NOMO-1 (cell line): ENCODE results near the gene ESPN.

ENCODE experiments used
- DNase-seq, 2 experiments: peaks; one replicate each; lab custom pipeline; 2025; ENCODE audit not compliant: unreplicated experiment in 2 of 2; lab: John Stamatoyannopoulos, UW

Gene ESPN

DNA sequence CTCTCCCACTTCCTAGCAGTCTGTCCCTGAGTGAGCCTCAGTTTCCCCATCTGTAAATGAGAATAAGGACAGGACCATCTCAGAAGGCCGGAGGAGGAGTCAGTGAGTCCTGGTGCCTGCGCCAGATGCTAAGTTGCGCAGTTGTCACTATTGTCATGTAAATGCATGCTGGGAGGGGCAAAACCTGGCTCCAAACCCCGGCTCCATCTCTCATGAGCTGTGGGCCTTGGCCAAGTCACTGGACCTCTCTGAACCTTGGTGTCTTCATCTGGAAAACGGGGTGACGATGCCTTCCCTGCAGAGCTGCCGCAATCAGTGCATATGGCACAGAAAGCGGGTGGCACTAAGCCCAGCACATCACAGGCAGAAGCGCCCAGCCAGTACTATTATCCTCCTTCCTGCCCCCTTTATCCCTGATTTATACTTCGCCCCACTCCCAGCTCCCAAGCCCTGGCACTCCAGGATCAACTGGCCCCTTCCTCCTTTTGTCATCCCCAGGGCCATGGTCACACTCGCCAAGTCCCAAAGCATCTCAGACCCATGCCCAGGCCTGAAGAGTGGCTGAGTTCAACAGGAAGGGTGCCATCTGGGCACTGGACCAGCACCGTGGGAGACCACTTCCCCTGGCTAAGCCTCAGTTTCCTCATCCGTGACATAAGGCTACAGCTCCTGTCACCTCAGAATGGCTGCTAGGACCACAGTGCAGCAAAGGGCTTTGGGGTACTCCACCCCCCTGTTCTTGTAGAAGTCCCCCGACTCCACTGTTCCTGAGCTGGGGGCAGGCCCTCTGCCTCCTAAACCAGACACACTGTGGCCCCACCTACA is 71.2 kb downstream of the ESPN start:
- no peak for DNase-seq

DNA sequence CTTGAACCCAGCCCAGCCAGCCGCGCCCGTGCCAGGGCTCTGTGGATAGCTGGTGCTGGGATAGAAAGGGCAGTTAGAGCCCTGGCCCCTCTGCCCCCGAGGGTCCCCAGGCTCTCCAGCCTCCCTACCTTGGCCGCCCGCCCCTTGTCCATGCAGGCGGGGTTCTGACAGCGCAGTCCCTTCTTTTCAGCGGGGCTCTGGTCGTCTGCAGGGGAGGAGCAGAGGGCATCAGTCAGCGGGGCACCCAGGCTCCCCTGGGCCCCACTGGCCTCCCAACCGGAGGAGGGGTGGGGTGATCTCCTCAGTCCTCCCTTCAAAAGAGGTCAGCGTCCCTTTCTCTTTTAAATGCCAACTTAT is 71.8 kb downstream of the ESPN start:
- DNase-seq = no peak

GRCh38 chr1:6496890-6497214 is 72.3 kb downstream of the ESPN start:
- DNase-seq = no peak

DNA sequence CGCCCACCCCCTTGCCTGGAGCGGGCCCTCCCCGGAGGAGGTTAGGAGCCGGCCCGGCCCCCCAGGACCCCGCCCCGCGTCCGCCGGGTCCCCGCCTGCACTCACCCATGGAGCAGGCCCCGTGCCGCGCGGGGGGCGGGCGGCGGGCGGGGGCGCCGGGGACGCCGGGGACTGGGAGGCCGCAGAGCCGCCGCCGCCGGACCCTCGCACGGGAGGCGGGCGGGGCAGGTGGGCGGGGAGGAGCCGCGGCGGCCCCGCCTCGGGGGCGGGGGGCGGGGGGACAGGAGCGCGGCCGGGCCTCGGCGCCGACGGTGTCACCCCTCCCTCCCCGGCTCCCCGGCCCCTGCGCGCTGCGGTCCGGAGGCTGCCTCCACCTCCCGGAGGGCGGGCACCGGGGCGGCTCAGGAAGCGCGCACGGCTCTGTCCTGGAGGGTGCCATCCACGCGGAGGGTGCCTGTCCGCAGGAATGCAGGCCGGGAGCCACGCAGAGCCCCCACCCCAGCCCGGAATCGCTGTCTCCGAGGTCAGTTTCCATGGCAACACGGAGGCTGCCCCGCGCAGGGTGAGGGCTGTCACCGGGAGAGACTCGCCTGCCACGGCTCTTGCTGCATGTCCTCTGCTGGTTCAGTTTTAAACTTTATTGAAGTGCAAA is 72.8 kb downstream of the ESPN start:
- DNase-seq = no peak

- DNase-seq = no peak
Observed at GRCh38 chr1:6497867-6498575, 73.4 kb downstream of the ESPN start.

DNA sequence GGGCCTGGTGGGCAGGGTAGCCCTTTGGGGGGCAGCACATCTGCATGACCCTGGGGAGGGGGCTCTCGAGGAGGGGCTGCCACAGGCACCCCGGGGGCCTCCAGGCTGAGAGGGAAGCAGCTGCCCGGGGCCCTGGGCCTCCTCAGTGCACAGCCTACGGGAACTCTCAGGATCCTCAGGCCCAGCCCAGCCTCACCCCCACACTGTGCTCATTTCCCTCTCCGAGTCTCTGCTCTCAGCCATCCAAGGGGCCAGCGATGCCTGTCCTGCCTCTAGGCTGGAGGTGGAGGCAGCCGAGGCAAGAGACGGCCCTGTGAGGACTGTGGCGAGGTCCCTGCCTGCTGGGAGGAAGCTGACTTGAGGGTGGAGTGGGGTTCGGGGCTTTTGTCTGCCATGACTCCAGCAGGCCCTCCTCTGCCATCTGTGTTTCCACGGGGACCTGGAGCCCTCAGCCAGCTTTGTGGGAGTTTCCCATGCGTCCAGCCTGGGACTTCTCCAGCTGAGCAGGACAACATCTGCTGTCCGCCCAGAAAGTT is 74.1 kb downstream of the ESPN start:
- DNase-seq = no peak

DNA sequence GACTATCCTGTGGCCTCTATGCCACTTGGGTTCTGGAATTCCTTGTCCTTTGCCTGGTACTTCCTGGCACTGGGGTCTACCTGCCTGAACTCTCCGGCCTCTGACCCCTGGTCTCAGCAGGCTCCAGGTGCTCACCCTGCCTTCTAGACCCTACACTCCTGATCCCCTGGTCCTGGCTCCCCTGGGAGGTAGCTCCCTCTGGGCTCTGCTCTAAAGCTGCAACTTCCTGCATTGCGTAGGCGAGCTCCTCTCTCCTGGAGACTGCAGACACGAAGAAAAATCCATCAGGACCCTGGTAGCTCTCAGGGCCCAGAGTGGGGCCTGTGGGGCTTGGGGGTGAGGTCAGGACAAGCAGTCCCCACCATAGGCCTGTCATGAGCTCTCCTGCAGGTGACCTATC is 74.7 kb downstream of the ESPN start:
- no peak for DNase-seq

GRCh38 chr1:6500544-6501278 is 76.1 kb downstream of the ESPN start:
- DNase-seq = no peak

DNA sequence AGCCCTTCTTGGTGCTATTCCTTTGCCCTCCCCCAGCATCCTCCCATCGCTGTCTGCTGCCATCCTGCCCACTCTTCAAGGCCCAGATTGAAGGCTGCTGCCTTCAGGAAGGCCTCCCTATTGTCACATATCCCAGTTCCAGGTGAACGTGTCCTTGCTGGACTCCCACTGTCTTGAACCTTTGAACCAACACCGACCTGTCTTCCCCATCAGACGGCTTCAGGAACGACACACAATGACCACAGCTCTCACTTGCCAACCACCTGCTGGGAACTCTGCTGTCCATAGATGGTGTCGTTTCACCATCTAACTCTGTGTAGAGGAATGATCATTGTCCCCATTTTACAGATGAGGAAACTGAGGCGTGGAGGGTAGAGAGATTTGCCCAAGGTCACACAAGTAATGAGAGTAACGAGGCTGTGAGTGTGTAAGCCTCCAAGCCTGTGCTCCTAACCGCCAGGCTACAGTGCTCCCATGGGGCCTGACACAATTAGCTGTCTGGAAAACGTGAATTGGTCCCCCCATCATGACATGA is 76.8 kb downstream of the ESPN start:
- no peak for DNase-seq

DNA sequence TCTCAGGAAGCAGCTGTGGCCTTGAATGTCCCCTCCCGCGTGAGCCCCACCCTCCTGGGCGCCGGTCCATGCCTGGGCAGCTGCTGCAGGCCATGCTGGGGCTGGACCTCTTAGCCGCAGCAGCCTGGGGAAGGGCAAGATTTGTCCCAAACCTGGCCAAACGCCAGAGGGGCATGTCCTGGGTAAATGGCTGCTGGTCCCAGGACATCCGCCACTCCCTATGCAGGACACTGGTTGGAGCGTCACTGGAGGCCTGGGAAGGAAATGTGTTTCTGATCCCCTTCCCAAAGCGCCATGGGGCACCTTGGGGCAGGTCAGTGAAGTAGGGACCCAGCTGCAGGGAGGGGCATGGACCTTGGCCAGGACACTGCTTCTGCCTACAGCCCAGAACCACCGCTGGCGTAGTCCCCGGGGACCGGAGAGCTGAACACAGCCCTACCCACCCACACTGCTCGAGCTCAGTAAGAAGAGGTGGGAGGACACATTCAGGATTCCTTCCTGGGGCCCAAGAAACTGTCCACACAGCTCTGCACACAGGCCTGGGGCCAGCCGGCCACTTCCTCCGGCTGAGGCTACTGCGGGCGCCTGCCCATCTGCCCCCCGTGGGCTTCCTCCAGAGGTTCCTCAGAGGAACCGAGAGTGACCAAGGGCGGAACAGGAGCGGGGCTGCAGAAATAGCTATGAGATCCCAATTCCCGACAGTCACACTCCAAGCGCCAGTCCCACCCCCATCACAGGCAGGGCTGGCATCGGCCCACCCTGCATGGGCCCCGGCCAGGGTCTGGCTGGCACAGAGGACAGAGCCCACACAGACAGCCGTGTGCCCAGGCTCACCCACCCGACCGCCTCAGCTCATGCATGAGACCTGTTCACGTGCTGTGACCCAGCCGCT is 77.7 kb downstream of the ESPN start:
- DNase-seq = no peak

GRCh38 chr1:6503884-6504602 is 79.5 kb downstream of the ESPN start:
- DNase-seq = no peak

DNA sequence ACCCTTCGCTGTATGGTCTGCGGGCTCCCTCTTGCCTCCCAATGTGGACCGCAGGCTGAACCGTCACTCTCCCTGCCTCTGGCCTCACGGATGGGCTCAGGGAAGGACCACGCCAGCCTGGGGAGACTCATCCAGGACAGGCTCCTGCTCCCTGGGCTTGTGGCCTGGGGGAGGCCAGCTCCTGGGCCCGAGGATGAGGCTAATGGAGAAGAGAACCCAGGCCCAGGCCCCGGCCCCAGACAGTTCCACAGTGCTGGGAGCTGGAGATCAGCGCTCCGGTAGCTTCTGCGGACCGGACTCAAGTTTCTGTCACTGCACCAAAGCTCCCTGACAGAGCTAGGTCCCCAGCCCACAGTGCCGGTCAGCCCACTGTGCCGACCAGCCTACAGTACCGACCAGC is 80.3 kb downstream of the ESPN start:
- no peak for DNase-seq

GRCh38 chr1:6505367-6506209 is 81.0 kb downstream of the ESPN start:
- no peak for DNase-seq

GRCh38 chr1:6506210-6507036 is 81.8 kb downstream of the ESPN start:
- no peak for DNase-seq

DNA sequence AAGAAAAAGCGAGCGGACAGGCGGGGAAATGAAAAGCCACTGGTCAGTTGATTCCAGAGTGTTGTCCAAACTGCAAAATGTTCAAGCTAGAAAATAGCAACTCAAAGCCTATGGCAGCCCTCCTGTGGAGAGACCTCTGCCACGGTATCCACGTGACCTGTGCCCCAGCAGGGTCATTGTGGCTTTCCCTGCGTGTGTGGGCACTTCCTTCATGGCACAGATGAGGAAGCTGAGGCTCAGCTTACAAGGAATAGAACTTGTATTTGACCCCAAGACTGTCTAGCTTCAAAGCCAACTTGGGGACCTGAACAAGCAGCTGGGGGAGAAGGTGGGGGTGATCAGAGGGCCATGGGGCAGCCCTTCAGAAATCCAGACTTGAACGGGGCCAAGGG is 82.5 kb downstream of the ESPN start:
- DNase-seq = no peak

DNA sequence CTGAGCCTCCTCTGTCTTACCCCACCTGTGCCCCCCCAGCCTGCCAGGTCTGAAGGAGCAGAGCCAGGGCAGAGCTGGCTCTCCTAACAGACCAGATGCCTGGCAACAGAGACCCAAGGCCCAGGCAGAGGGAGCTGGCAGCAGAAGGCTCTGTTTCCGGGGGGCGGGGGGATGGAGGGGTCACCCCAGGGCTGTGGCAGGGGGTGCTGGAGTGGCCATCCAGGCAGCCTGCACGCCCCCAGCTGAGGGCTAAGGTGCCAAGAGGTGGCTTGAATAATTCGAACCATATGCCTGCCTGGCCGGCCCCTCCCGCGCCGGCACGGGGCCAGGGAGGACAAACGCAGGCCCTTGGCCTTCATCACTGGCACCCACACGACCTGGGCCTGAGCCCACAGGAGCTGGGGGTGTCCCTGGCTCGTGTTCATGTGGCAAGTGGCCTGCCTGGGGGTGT is 82.9 kb downstream of the ESPN start:
- no peak for DNase-seq

GRCh38 chr1:6508154-6508815 is 83.7 kb downstream of the ESPN start:
- no peak for DNase-seq
